ENCODE data around the gene ADAMTS16.

The ADAMTS16 gene

DNA sequence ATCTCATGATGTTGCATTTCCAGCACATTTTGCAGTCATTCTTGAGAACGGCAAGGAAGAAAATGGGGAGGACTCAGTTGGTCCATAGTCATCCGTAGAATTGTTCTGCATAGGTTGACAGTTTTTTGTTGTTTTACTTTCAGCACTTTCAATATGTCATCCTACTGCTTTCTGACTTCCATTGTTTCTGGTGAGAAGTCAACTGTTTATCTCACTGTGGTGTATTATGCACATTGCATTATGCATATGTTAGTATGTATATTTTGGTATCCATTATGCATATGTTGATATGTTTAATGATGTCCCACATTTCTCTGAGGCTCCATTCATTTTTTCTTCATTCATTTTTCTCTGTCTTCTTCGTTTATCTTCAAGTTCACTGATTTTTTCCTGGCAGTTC lies 10.5 kb downstream of the ADAMTS16 start:
- Histone ChIP-seq H4K20me1 (ENCODE audit: insufficient read depth, low read length) (no peaks in the 10 kb centered on the region), H3K9me2 (ENCODE audit: low read depth, low read length) (no peaks in the 10 kb centered on the region), H3K9me3 (ENCODE audit: low read length) (no peaks in the 10 kb centered on the region), H3K36me3 (ENCODE audit: insufficient read depth, low read length) (no peaks in the 10 kb centered on the region), H3K4me1 (ENCODE audit: insufficient read depth, low read length, severe bottlenecking) (no peaks in the 10 kb centered on the region), H3K4me2 (ENCODE audit: low read length) (no peak overlapping the region), H3K27ac (ENCODE audit: low read depth, low read length, poor library complexity, severe bottlenecking) (no peak overlapping the region), H3K9ac (ENCODE audit: low read length) (no peak overlapping the region), H3K4me3 (ENCODE audit: low read depth, low read length, poor library complexity, severe bottlenecking) (no peak overlapping the region), H3K79me2 (ENCODE audit: insufficient read depth, low read length) (no peaks in the 10 kb centered on the region), H3K27me3 (ENCODE audit: insufficient read depth, low read length) (no peaks in the 10 kb centered on the region), H2AFZ (ENCODE audit: low read length) (no peak overlapping the region), H3F3A (ENCODE audit: insufficient read depth, low read length) (no peaks in the 10 kb centered on the region)
- TF ChIP-seq, protein P1, sequence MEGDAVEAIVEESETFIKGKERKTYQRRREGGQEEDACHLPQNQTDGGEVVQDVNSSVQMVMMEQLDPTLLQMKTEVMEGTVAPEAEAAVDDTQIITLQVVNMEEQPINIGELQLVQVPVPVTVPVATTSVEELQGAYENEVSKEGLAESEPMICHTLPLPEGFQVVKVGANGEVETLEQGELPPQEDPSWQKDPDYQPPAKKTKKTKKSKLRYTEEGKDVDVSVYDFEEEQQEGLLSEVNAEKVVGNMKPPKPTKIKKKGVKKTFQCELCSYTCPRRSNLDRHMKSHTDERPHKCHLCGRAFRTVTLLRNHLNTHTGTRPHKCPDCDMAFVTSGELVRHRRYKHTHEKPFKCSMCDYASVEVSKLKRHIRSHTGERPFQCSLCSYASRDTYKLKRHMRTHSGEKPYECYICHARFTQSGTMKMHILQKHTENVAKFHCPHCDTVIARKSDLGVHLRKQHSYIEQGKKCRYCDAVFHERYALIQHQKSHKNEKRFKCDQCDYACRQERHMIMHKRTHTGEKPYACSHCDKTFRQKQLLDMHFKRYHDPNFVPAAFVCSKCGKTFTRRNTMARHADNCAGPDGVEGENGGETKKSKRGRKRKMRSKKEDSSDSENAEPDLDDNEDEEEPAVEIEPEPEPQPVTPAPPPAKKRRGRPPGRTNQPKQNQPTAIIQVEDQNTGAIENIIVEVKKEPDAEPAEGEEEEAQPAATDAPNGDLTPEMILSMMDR (IDR thresholded peaks at IDR 0.05; ENCODE audit: low read length), result no peak
- no peak for TF ChIP-seq EZH2 (IDR thresholded peaks at IDR 0.05; ENCODE audit: borderline replicate concordance, low read length)

DNA sequence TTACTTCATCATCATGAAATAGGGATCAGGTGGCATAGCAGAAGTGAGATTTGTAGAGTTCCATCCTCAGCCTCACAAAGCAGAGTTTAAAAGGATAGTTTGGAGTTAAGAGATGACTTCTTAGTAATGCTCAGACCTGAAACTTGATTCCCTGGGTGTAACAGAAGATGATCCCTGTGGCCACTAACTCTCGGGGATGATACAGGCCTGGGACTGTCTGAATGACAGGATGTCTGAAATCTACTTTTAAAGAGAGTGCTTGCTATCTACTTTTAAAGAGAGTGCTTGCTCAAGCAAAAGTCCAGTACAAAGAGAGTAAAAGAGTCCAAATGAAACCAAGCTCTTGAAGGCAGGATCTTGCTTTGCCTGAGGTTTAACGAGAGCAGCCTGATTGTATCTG lies 14.6 kb downstream of the ADAMTS16 start:
- Histone ChIP-seq H3K9me3 (ENCODE audit: low read length) (no peaks in the 10 kb centered on the region), H3K79me2 (ENCODE audit: insufficient read depth, low read length) (no peaks in the 10 kb centered on the region), H3K27me3 (ENCODE audit: insufficient read depth, low read length) (no peaks in the 10 kb centered on the region), H2AFZ (ENCODE audit: low read length) (no peak overlapping the region), H3K9ac (ENCODE audit: low read length) (no peak overlapping the region), H3F3A (ENCODE audit: insufficient read depth, low read length) (no peaks in the 10 kb centered on the region), H3K36me3 (ENCODE audit: insufficient read depth, low read length) (no peaks in the 10 kb centered on the region), H3K27ac (ENCODE audit: low read depth, low read length, poor library complexity, severe bottlenecking) (no peak overlapping the region), H3K4me2 (ENCODE audit: low read length) (no peak overlapping the region), H4K20me1 (ENCODE audit: insufficient read depth, low read length) (no peaks in the 10 kb centered on the region), H3K4me1 (ENCODE audit: insufficient read depth, low read length, severe bottlenecking) (no peaks in the 10 kb centered on the region), H3K4me3 (ENCODE audit: low read depth, low read length, poor library complexity, severe bottlenecking) (no peak overlapping the region), H3K9me2 (ENCODE audit: low read depth, low read length) (no peaks in the 10 kb centered on the region)
- no peak for TF ChIP-seq EZH2 (IDR thresholded peaks at IDR 0.05; ENCODE audit: borderline replicate concordance, low read length)
- TF ChIP-seq, protein P1 (IDR thresholded peaks at IDR 0.05; ENCODE audit: low read length), result no peak

DNA sequence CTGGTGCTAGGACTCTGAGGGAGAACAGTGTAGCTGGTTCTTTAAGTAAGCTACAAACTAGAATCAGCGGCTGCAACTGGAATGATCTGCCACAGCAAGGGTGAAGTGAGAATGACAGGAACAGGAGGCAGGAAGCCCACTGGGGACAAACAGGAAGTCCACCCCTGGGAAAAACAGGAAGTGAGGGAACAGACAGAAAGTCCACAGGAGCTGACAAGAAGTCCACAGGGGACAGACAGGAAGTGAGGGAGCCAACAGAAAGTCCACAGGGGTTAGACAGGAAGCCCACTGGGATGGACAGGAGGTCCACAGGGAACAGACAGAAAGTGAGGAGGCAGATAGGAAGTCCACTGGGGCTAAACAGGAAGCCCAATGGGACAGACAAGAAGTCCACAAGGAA lies 15.5 kb downstream of the ADAMTS16 start:
- TF ChIP-seq EZH2 (IDR thresholded peaks at IDR 0.05; ENCODE audit: borderline replicate concordance, low read length), result no peak
- TF ChIP-seq, protein P1 (IDR thresholded peaks at IDR 0.05; ENCODE audit: low read length), result no peak
- Histone ChIP-seq H3F3A (ENCODE audit: insufficient read depth, low read length) (no peaks in the 10 kb centered on the region), H3K4me1 (ENCODE audit: insufficient read depth, low read length, severe bottlenecking) (no peaks in the 10 kb centered on the region), H3K4me2 (ENCODE audit: low read length) (no peak overlapping the region), H3K9ac (ENCODE audit: low read length) (no peak overlapping the region), H3K4me3 (ENCODE audit: low read depth, low read length, poor library complexity, severe bottlenecking) (no peak overlapping the region), H3K36me3 (ENCODE audit: insufficient read depth, low read length) (no peaks in the 10 kb centered on the region), H3K27me3 (ENCODE audit: insufficient read depth, low read length) (no peaks in the 10 kb centered on the region), H3K79me2 (ENCODE audit: insufficient read depth, low read length) (no peaks in the 10 kb centered on the region), H3K27ac (ENCODE audit: low read depth, low read length, poor library complexity, severe bottlenecking) (no peak overlapping the region), H2AFZ (ENCODE audit: low read length) (no peak overlapping the region), H3K9me3 (ENCODE audit: low read length) (no peaks in the 10 kb centered on the region), H3K9me2 (ENCODE audit: low read depth, low read length) (no peaks in the 10 kb centered on the region), H4K20me1 (ENCODE audit: insufficient read depth, low read length) (no peaks in the 10 kb centered on the region)
